HPDE6-E6E7 (cell line): Measurements from ENCODE around the gene SHROOM2.
"Not testable (repeated sequence)": the region's sequence is repeated elsewhere in the genome, so short reads cannot be mapped to it uniquely, and the experiment has no call there.

Source experiments
- DNase-seq: peaks from one replicate; pipeline ENCODE4 v3.0.0; 2011; ENCODE audit warnings: missing footprints; ENCODE audit errors: extremely low spot score

Gene SHROOM2

GRCh38 chrX:9785944-9786797 is at the start of gene SHROOM2:
Gene SHROOM2 (plus strand): TSS chrX:9786429. CDS start chrX:9786546, 117 bp downstream.
- no peak for DNase-seq

GRCh38 chrX:9737363-9737762 is 48.9 kb upstream of the SHROOM2 start:
- no peak for DNase-seq

- no peak for DNase-seq
Measured at GRCh38 chrX:9738151-9738550, 48.1 kb upstream of the SHROOM2 start.

GRCh38 chrX:9739130-9739529 is 47.1 kb upstream of the SHROOM2 start:
- DNase-seq = no peak

- DNase-seq = no peak
Measured at GRCh38 chrX:9745417-9746115, 40.7 kb upstream of the SHROOM2 start.

GRCh38 chrX:9746148-9746888 is 39.9 kb upstream of the SHROOM2 start:
- no peak for DNase-seq

- no peak for DNase-seq
Measured at GRCh38 chrX:9747644-9748043, 38.6 kb upstream of the SHROOM2 start.

- DNase-seq = no peak
Measured at GRCh38 chrX:9749146-9749692, 37.0 kb upstream of the SHROOM2 start.

- DNase-seq = no peak
Measured at GRCh38 chrX:9757366-9757765, 28.9 kb upstream of the SHROOM2 start.

GRCh38 chrX:9758021-9758638 is 28.1 kb upstream of the SHROOM2 start:
- no peak for DNase-seq

GRCh38 chrX:9759337-9759736 is 26.9 kb upstream of the SHROOM2 start:
- DNase-seq = no peak

- no peak for DNase-seq
Measured at GRCh38 chrX:9765072-9765736, 21.0 kb upstream of the SHROOM2 start.

GRCh38 chrX:9765737-9766097 is 20.5 kb upstream of the SHROOM2 start, which contains the start of gene GPR143:
Gene GPR143 (minus strand): TSS chrX:9765847. CDS start chrX:9765817, 30 bp downstream.
- DNase-seq = no peak

- DNase-seq = no peak
Measured at GRCh38 chrX:9767375-9767774, 18.9 kb upstream of the SHROOM2 start.

GRCh38 chrX:9768321-9768839 is 17.8 kb upstream of the SHROOM2 start:
- not testable (repeated sequence) for DNase-seq

- no peak for DNase-seq
Measured at GRCh38 chrX:9770319-9770718, 15.9 kb upstream of the SHROOM2 start.

- no peak for DNase-seq
Measured at GRCh38 chrX:9772943-9773342, 13.3 kb upstream of the SHROOM2 start.

- DNase-seq = no peak
Measured at GRCh38 chrX:9775930-9776329, 10.3 kb upstream of the SHROOM2 start.

- no peak for DNase-seq
Measured at GRCh38 chrX:9781941-9782340, 4.3 kb upstream of the SHROOM2 start.

- DNase-seq = no peak
Measured at GRCh38 chrX:9784332-9784731, 1.9 kb upstream of the SHROOM2 start.
